NCI-H1436 treated with DMSO at 0.1 percent for 48 hours (cell line): ENCODE measurements around the gene CENATAC.
"Not testable (repeated sequence)": the region's sequence is repeated elsewhere in the genome, so short reads cannot be mapped to it uniquely, and the experiment has no call there.

Experiments used
- DNase-seq: peaks from one replicate; lab custom pipeline; 2025; lab: John Stamatoyannopoulos, UW

CENATAC gene

DNA sequence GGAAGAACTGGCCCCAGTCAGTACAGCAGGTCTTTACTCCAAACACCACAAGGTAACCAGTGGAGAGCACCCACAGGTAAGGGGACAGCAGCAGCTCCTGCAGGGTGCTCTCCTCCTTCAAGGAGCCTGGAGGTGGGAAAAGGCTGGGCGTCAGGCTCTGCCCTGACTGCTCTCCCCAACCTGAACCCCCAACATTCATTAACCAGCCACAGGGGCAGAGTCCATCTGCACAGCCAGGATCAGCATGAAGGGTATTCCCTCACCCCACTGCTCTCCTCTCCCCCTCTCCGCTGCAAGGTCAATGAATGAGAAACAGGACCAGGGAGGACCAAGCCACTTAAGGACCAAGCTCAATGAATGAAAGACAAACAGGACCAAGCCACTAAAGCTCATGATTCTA, 29.0 kb downstream of the CENATAC start:
- no peak for DNase-seq

DNA sequence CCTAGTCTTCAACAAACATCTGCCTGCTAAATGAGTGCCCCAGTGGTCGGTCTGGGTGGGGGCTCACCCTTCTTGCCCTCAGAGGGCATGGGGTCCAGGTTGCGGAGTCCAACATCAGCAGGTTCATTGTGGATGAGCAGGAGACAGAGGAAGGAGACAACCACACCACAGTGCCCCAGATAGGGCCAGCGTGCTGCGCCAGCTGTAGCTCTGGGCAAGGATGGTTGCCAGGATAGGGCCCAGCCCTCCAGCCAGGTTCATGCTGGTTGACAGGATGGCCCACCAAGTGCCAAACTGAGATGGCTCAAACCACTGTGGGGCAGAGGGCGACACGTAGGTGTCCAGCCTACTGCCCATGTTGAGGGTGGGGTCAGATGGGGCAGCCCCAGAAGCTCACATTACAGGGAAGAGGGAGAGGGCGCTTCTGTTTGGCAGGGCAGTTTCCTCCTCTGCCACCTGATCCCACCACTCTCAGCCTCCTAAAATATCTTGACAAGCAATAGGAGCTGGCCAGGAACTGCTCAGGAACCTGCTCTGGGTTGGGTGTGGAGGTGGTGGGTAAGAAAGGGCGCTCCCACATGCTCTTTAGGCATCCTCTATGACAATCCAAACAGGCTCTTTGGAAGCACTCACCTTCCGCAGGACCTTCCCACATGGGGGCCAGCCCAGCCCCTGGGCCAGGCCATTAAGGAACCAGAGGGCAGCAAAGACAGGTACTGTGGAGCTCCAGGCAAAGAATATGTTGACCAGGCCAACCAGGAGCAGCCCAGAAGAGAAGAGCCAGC, 29.8 kb downstream of the CENATAC start:
- no peak for DNase-seq

- DNase-seq, result no peak
These were observed 30.6 kb downstream of the CENATAC start for GRCh38 chr11:119028346-119029068.

DNA sequence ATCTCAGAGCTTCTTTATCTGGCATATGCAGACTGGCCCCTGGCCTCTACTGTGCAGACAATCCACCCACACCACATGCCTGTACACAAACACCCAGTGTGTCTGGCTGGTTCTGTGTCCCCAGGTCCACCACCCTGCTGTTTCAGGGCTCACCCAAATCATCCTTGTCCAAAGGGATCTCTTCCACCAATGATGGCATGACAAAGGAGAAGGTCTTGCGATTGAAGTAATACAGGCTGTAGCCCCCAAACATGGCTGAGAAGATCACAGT, 31.1 kb downstream of the CENATAC start:
- DNase-seq, result no peak

DNA sequence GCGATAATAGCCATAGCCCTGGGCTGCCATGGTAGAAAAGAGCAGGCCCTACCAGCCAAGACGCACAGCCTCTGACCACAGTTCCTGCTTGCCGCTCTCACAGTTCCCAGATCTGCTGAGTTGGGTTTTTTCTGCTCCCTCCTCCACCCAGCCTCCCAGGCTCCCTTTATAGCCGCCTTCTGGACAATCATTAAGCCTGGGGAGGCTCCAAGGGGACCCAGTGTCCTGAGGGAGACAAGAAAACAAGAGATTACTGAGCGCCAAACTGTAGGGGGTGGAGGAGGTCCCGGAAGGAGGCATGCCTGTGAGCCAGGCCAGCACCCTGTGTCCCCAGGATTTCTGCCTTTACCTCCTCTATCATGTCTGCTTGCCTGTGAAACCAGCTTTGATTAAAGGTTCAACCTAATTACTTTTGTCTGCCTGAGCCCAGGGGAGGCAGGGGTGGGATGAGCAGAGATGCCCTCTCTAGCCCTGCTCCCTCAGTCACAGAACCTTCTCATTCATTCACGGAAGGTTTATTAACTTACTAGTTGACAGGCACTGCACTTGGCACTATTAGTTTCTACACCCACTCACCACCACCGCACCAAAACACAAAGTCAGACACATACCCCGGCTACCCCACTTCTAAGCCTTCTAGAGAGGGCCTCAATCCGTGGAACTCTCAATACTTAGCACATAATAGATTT, 31.5 kb downstream of the CENATAC start:
- no peak for DNase-seq

DNA sequence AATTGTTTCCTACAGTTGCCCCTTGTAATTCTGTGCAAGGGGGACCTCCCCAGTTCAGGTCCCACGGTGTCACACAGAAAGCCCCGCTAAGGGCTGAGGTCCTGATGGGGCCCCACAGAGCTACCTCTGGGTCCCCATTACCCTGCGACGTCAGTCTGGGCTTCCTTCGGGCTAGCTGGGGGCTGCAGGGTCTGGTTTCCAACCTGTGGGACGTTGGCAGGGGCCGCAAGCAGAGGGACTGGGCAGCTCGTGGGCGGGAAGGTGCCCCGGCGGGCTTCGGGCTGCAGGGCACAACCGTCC, 32.0 kb downstream of the CENATAC start:
- DNase-seq, result no peak

DNA sequence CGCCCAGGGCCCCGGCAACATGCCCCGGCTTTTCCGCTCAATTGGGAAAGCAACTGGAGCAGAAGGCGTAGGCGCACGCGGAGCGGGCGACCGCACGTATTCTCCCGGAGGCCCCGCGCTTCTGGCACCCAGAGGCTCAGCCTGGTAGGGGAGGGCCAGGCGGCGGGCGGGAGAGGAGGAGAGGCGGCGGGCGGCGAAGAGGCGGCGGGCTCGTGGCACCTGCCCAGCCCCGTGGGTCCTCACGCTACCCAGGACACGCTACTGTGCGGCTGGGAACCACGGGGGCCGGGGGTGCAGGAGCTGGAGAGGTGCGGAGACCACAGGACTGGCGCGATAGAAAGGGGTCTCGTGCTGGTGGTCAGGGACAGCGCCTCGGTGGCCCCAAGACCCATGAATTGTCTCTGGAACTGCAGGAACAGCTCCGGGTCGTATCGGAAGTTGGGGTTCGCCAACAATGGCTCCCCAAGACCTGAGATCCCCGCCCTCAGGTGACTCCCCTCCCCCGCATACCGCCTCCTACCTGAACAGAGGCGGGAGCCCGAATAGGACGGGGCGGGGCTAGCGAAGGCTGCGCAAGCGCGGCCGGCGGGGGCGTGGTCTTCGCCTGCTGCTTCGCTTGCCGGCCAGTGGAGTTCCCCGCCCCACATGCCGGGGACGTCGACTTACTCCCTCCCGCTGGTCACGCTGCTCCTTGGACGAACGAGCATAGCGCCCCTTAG, 32.5 kb downstream of the CENATAC start, which contains the start of gene SLC37A4:
Gene SLC37A4, minus strand, starts transcription at position 549 of the 719 bp plus-strand sequence.
- peak; percentile 79 for DNase-seq

DNA sequence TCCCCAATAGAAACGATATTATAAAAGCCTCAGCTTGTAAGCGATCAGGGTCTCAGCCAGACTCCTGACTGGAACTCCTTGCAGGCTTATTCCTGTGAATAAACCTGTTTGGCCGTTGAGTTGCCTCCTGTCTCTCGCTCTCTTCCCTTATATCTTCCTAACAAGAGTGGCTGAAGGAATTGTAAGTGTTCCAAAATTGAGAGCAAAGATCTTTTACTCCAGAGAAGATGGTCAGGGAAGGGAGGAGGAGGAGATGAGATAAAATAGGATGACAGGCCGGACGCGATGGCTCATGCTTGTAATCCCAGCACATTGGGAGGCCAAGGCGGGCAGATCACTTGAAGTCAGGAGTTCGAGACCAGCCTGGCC, 34.0 kb downstream of the CENATAC start:
- DNase-seq, result no peak

GRCh38 chr11:119033421-119033820, 35.5 kb downstream of the CENATAC start:
- DNase-seq, result not testable (repeated sequence)

- DNase-seq, result no peak
These were observed 36.9 kb downstream of the CENATAC start for GRCh38 chr11:119034813-119035212.

DNA sequence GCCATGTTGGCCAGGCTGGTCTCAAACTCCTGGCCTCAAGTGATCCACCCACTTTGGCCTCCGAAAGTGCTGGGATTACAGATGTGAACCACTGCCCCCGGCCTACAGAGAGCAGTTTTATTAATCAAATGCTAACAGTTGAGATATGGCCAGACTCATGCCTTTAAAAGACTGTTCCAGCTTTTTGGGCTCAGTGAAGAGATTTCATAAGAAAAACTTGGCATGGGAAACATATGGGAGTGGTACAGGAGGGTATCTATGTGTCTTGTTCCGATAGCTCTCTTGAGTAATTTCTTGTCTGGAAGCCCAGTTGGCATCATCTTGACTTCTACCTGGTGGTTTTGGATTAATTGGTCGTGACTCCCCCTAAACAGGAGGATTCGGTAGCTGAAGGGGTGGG, 40.9 kb downstream of the CENATAC start:
- no peak for DNase-seq

DNA sequence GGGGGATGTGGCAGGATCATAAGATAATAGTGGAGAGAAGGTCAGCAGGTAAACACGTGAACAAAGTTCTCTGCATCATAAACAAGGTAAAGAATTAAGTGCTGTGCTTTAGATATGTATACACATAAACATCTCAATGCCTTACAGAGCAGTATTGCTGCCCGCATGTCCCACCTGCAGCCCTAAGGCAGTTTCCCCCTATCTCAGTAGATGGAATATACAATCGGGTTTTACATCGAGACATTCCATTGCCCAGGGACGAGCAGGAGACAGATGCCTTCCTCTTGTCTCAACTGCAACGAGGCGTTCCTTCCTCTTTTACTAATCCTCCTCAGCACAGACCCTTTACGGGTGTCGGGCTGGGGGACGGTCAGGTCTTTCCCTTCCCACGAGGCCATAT, 41.5 kb downstream of the CENATAC start:
- not testable (repeated sequence) for DNase-seq

DNA sequence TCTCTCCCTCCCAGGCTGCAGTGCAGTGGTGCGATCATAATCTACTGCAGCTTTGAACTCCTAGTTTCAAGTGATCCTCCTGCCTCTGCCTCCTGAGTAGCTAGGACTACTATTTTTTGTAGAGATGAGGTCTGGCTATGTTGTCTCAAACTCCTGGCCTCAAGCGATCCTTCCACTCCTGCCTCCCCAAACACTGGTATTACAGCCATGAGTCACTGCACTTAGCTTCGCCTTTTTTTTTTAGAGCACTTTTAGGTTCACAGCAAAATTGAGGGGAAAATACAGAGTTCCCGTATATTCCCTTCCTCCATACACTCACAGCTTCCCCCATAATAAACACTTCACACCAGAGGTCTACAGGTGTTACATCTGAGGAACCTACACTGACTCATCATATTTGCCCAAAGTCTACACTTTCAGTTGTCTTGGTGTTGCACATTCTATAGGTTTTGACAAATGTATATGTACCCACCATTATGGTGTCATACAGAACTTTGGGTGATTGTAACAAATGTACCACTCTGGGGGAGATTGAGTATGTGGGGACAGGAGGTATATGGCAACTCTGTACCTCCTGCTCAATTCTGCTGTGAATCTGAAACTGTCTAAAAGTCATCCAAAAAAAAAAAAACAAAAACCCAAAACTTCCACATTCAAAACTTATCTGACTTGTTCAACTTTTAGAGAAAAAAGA, 44.0 kb downstream of the CENATAC start:
- no peak for DNase-seq

DNA sequence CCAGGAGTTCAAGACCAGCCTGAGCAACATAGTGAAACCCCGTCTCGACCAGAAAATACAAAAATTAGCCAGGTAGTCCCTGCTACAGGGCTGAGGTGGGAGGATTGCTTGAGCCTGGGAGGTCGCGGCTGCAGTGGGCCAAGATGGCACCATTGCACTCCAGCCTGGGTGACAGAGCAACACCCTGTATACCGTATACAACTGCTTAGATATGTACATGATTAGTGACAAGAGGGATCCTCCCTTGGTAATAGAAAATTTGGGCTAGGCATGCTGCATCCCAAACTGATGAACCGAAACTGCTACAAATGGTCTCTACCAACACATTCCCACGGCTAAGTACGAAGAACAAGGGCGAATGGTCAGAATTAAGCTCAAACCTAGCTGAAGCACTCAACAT, 45.0 kb downstream of the CENATAC start:
- DNase-seq, result no peak

DNA sequence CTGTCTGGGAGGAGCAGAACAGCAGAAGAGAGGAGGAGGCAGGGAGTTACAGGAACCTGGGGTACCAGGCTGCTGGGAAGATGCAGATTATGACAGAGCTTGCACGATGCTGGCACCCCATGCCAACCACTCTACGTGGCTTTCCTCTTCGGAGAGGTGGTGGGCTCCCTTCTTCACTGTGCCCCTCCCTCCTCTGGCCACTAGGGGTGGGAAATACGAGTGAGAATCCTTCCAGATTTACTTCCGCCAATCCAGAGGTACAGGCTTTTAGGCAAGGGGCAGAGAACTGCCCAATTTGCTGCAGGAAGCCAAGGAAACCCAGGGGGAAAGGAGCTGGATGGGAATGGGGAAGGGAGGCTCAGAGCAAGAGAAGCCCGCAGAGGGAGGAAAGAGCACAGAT, 46.8 kb downstream of the CENATAC start:
- DNase-seq, result no peak

DNA sequence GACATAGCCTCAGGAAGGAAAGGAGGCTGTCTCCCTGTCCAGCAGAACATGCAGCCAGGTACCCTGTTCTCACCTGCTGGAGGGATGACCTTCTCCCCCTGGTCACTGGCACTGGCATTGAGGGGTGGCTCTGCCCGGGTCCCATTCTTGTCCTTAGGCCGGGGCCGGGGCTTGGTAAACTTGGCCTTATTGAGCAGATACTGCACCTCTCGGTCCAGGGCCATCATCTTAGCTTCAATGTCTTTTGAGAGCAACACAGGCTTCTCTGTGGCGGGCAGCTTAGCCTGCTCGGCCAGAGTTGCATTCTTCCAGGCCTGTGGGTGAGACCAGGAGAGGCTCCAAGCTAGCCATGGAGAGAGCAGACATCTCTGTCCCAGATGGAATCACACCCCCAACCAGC, 48.6 kb downstream of the CENATAC start:
- DNase-seq, result no peak

DNA sequence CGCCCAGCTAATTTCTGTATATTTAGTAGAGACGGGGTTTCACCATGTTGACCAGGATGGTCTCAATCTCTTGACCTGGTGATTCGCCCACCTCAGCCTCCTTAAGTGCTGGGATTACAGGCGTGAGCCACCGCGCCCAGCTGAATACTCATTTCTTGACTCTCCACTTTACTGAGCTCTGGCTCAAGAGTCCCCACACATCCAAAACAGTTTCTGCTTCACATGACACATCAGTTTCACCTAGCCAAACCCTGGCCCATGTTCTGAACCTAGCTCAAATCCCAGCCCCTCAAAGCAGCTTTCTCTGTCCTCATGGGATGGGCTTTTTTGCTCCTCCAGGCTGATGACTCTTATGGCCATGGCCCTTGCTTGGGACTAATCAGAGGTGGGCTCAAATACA, 49.3 kb downstream of the CENATAC start:
- DNase-seq, result no peak

- no peak for DNase-seq
These were observed 50.7 kb downstream of the CENATAC start for GRCh38 chr11:119048644-119049043.

- DNase-seq, result no peak
These were observed 51.1 kb downstream of the CENATAC start for GRCh38 chr11:119049081-119049480.

DNA sequence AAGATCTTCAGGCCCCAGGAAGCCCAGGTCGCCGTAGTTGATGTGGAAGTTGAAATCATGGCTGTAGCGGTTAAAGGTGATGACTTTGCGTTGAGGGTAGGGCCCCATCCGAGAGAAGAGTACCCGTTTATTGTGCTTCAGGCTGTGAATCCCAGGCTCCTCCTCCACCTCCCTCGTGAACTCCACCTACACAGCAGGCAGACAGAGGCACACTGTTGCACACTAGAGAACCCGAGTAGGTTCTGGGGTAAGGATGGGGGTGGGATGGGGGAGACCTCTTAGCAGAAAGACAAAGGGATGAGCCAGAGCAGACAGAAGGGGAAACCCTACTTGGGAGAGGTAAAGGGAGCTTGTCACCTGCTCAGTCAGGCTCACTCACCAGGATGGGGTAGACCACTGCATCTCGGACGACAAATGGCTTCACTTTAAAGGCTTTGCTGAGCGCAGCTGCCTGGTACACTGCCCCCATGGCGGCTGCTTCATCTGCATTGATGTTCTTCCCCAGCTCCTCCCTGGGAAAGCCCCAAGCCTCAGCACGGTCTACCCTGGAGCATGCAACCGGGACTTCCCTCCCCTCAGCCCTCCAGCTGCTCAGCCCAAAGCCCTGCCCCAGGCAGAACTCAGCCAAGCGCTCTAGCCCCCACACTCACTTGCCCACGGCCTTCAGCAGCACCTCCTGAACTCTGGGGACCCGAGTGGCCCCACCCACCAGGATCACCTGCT, 53.7 kb downstream of the CENATAC start:
- DNase-seq, result no peak

DNA sequence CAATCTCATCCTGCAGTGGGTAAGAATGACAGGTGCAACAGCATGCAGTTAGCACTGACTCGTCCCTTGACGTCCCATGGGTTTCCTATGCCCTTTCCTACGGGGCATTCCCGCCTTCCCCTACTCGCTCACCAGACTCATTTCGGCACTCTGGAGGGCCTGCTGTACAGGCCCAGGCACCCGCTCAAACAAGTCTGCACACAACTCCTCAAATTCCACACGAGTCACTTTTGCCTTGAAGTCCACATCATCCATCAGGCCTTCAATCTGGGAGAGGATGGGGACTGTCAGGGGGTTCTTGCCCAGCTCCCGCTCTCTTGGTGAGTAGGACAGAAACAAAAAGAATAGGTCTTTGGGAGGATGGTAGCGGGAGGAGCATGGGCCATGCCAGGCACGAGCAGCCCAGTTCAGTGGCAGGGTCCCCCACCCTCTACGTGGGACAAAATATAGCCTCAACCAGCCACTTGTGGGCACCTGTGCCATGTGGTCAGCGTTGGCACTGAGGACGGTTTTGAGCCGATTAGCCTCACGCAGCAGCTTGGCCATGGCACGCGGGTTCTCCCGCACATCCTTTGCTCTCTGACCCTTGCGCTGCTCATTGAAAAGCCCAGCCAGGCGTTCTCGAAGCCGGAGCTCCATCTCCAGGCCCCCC, 54.4 kb downstream of the CENATAC start:
- DNase-seq, result no peak
